CD14-positive monocyte (primary cell): ENCODE data around the gene PARP16. TPM values are rescaled to one million over a fixed set of nuclear protein-coding genes. Genes with fewer than 3 reads are reported as not detected.

Source experiments
- DNase-seq, 3 donors: peaks; one replicate each; pipeline ENCODE4 v3.0.0-alpha.2; 2011 to 2022
- H2AFZ ChIP-seq: 2 replicates; pipeline ENCODE4 v1.6.0; 2012; ENCODE audit warnings: mild to moderate bottlenecking, low read depth, low read length, inconsistent platforms; ENCODE audit not compliant: insufficient read depth, poor library complexity, severe bottlenecking
- H3K27ac ChIP-seq, 2 donors: 1 replicate in 1 of 2; 2 replicates in 1 of 2; pipeline ENCODE4 v1.5.1; 2012 to 2013; ENCODE audit warnings: low read length in 2 of 2, control low read depth in 1 of 2, inconsistent platforms in 1 of 2, low read depth in 1 of 2, mild to moderate bottlenecking in 1 of 2
- H3K27me3 ChIP-seq, 2 donors: one replicate each; pipeline versions ENCODE4 v1.6.0 to v1.6.1; 2011 to 2013; ENCODE audit warnings: low read length in 2 of 2; ENCODE audit not compliant: control insufficient read depth in 2 of 2, insufficient read depth in 2 of 2
- H3K36me3 ChIP-seq, 2 donors: replicated peaks in 1 of 2; 1 replicate in 1 of 2; 2 replicates in 1 of 2; pipeline versions ENCODE4 v1.5.1 to v1.6.1; 2012 to 2013; ENCODE audit warnings: low read length in 2 of 2, control low read depth in 1 of 2, inconsistent platforms in 1 of 2, mild to moderate bottlenecking in 1 of 2; ENCODE audit not compliant: insufficient read depth in 2 of 2, control insufficient read depth in 1 of 2
- H3K4me1 ChIP-seq, 2 donors: 1 replicate in 1 of 2; 2 replicates in 1 of 2; pipeline versions ENCODE4 v1.5.1 to v1.6.1; 2012 to 2013; ENCODE audit warnings: low read length in 2 of 2, control low read depth in 1 of 2, inconsistent platforms in 1 of 2, mild to moderate bottlenecking in 1 of 2, moderate library complexity in 1 of 2; ENCODE audit not compliant: insufficient read depth in 2 of 2, control insufficient read depth in 1 of 2
- H3K4me2 ChIP-seq: replicated peaks from 2 replicates; pipeline ENCODE3; 2012; ENCODE audit warnings: low read length, moderate library complexity, mild to moderate bottlenecking; ENCODE audit not compliant: poor library complexity, severe bottlenecking; ENCODE audit errors: extremely low read depth
- H3K4me3 ChIP-seq, 3 experiments: fragments of 200-600 bp in 1 of 3; sonication (generic) in 1 of 3; replicated peaks in 1 of 3; 1 replicate in 2 of 3; 2 replicates in 1 of 3; pipeline ENCODE4 v1.5.1; 2011 to 2013; ENCODE audit warnings: low read length in 3 of 3, mild to moderate bottlenecking in 3 of 3, control low read depth in 2 of 3, low read depth in 2 of 3, inconsistent platforms in 1 of 3, moderate library complexity in 1 of 3
- H3K79me2 ChIP-seq: 2 replicates; pipeline ENCODE4 v1.6.0; 2012; ENCODE audit warnings: mild to moderate bottlenecking, control low read depth, inconsistent platforms, low read length, moderate library complexity; ENCODE audit not compliant: insufficient read depth
- H3K9ac ChIP-seq: 2 replicates; pipeline ENCODE4 v1.6.0; 2017; ENCODE audit warnings: low read length, mild to moderate bottlenecking; ENCODE audit not compliant: insufficient read depth, poor library complexity, severe bottlenecking
- H3K9me3 ChIP-seq, 2 donors: replicated peaks in 1 of 2; 1 replicate in 1 of 2; 2 replicates in 1 of 2; pipeline versions ENCODE4 v1.5.1 to v1.6.1; 2012 to 2013; ENCODE audit warnings: low read length in 2 of 2, control low read depth in 1 of 2; ENCODE audit not compliant: control insufficient read depth in 1 of 2, insufficient read depth in 1 of 2
- H4K20me1 ChIP-seq: 2 replicates; pipeline ENCODE4 v1.6.0; 2012; ENCODE audit warnings: mild to moderate bottlenecking, low read length, control low read depth, moderate library complexity; ENCODE audit not compliant: insufficient read depth
- H3K27ac Mint-ChIP-seq, 7 donors: one replicate each; pipeline ENCODE4 v1.8.0; 2020; ENCODE audit warnings: mild to moderate bottlenecking in 7 of 7, mixed read lengths in 7 of 7, moderate library complexity in 6 of 7, inconsistent platforms in 2 of 7
- H3K27me3 Mint-ChIP-seq, 3 donors: one replicate each; pipeline ENCODE4 v1.8.0; 2021 to 2022; ENCODE audit warnings: low read depth in 3 of 3, mild to moderate bottlenecking in 3 of 3, mixed read lengths in 3 of 3, moderate library complexity in 3 of 3, inconsistent platforms in 1 of 3
- H3K36me3 Mint-ChIP-seq, 2 donors: one replicate each; pipeline ENCODE4 v1.8.0; 2020; ENCODE audit warnings: mixed read lengths in 2 of 2, inconsistent platforms in 1 of 2, mild to moderate bottlenecking in 1 of 2
- H3K4me1 Mint-ChIP-seq: one replicate; pipeline ENCODE4 v1.8.0; 2020; ENCODE audit warnings: mild to moderate bottlenecking, mixed read lengths
- H3K4me3 Mint-ChIP-seq, 2 donors: one replicate each; pipeline ENCODE4 v1.8.0; 2020; ENCODE audit warnings: mild to moderate bottlenecking in 2 of 2, mixed read lengths in 2 of 2, moderate library complexity in 1 of 2
- H3K9me3 Mint-ChIP-seq, 7 donors: one replicate each; pipeline ENCODE4 v1.8.0; 2020 to 2022; ENCODE audit warnings: mixed read lengths in 7 of 7, mild to moderate bottlenecking in 6 of 7, moderate library complexity in 6 of 7, inconsistent platforms in 2 of 7
- WGBS: methylation state at CpG from one replicate; pipeline ENCODE4 v1.1.5; 2013; ENCODE audit warnings: missing lambda C conversion rate; ENCODE audit not compliant: insufficient coverage; 5-methylcytosine and 5-hydroxymethylcytosine counted together
- intact Hi-C, 2 donors: fragments of 100-400 bp; cut with micrococcal nuclease; formaldehyde crosslinking; loops; one replicate each; pipeline versions ENCODE4 v1.15.0 to v1.15.1; 2023
- polyA plus RNA-seq, 3 donors: library from polyadenylated mRNA; depleted of rRNA in 1 of 3; unstranded in 2 of 3; stranded (reverse) in 1 of 3; fragments of 300-500 nt in 2 of 3; fragments of >200 nt in 1 of 3; fragmentation: Illumina TruSeq in 2 of 3; gene quantifications; 1 replicate in 2 of 3; 2 replicates in 1 of 3; pipeline ENCODE4 v1.2.3, GENCODE V29; 2012 to 2021
- TF ChIP-seq, protein P1 (sequence below): fragments of 200-600 bp; IDR thresholded peaks from one replicate; pipeline ENCODE4 v1.8.0; 2022; ENCODE audit warnings: antibody characterized with exemption, mild to moderate bottlenecking

PARP16 gene
- polyA plus RNA-seq, 3 donors = 4.8 to 6.9 (median 5.7) TPM

- H3K27ac ChIP-seq = no peak overlapping the region
- Mint-ChIP-seq H3K36me3 (no peaks in the 10 kb centered on the region), H3K9me3 (no peaks in the 10 kb centered on the region), H3K27ac (no peak overlapping the region), H3K4me3 (no peak overlapping the region), H3K27me3 (peaks cover 8 to 24% (median 18%) of the 10 kb centered on the region in 3 donors), H3K4me1 (peaks cover 8% of the 10 kb centered on the region)
- H3K4me1 ChIP-seq = no peaks in the 10 kb centered on the region
- no peaks in the 10 kb centered on the region for H3K79me2 ChIP-seq
- H3K4me3 ChIP-seq = no peak overlapping the region
- intact Hi-C loops = no loop called here
- 96% methylated on average over 16 of the region's 18 CpGs for whole genome bisulfite sequencing
- no peaks in the 10 kb centered on the region for H3K36me3 ChIP-seq
- no peak overlapping the region for H3K9ac ChIP-seq
- TF ChIP-seq, protein P1, sequence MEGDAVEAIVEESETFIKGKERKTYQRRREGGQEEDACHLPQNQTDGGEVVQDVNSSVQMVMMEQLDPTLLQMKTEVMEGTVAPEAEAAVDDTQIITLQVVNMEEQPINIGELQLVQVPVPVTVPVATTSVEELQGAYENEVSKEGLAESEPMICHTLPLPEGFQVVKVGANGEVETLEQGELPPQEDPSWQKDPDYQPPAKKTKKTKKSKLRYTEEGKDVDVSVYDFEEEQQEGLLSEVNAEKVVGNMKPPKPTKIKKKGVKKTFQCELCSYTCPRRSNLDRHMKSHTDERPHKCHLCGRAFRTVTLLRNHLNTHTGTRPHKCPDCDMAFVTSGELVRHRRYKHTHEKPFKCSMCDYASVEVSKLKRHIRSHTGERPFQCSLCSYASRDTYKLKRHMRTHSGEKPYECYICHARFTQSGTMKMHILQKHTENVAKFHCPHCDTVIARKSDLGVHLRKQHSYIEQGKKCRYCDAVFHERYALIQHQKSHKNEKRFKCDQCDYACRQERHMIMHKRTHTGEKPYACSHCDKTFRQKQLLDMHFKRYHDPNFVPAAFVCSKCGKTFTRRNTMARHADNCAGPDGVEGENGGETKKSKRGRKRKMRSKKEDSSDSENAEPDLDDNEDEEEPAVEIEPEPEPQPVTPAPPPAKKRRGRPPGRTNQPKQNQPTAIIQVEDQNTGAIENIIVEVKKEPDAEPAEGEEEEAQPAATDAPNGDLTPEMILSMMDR = no peak
- peaks cover 0 to 3% of the 10 kb centered on the region in 2 donors for H3K27me3 ChIP-seq
- DNase-seq = no peak
- H3K4me2 ChIP-seq = no peak overlapping the region
- no peaks in the 10 kb centered on the region for H3K9me3 ChIP-seq
- H2AFZ ChIP-seq = no peak overlapping the region
- no peaks in the 10 kb centered on the region for H4K20me1 ChIP-seq
Measured at GRCh38 chr15:65329984-65330735, 43.5 kb upstream of the PARP16 start.

DNA sequence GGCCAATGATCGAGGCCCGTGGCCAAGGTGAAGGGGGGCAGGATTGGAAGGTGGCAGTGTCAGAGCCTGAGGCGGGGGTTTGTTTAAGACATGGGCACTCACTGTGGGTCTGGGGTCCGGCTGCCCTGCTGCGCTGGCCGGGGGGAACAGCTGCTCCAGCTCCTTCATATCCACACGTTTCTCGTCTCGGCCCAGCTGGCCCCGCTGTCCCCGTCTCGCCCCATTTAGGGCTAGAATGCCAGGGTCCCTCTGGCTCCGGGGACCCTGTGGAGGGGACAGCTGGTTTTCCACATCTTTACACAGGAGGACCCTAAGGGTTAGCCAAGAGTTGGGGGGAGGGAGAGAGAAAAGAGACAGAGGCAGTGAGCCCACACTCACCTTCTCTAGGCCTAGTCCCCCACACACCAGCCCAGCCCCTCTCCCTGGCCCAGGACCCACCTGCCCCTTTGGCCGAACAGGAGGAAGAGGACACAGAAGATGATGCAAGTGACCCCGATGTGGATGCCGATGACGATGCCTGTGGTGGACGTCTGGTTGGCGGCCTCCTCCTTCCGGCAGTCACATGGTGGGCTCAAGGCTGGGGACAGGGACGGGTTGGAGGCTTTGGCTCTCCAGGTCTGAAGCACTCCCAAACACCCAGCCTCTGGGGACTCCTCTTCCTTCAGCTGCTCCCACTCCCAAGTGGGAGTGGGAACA, 42.8 kb upstream of the PARP16 start:
- H3K27ac Mint-ChIP-seq = no peak overlapping the region
- no peak overlapping the region for H3K4me3 ChIP-seq
- no peak overlapping the region for H2AFZ ChIP-seq
- H3K4me3 Mint-ChIP-seq = no peak overlapping the region
- H3K27me3 ChIP-seq = peaks cover 0 to 3% of the 10 kb centered on the region in 2 donors
- H4K20me1 ChIP-seq = no peaks in the 10 kb centered on the region
- H3K4me1 Mint-ChIP-seq = peaks cover 8% of the 10 kb centered on the region
- 97% methylated on average over 9 of the region's 21 CpGs for WGBS
- H3K36me3 Mint-ChIP-seq = no peaks in the 10 kb centered on the region
- H3K27ac ChIP-seq = no peak overlapping the region
- intact Hi-C loops = no loop called here
- H3K9me3 Mint-ChIP-seq = no peaks in the 10 kb centered on the region
- H3K4me2 ChIP-seq = no peak overlapping the region
- H3K79me2 ChIP-seq = no peaks in the 10 kb centered on the region
- H3K27me3 Mint-ChIP-seq = peaks cover 10 to 27% (median 18%) of the 10 kb centered on the region in 3 donors
- H3K36me3 ChIP-seq = no peaks in the 10 kb centered on the region
- TF ChIP-seq, protein P1 = no peak
- H3K9ac ChIP-seq = no peak overlapping the region
- no peaks in the 10 kb centered on the region for H3K4me1 ChIP-seq
- DNase-seq = no peak
- no peaks in the 10 kb centered on the region for H3K9me3 ChIP-seq
